ENCODE measurements around the gene RAD9A. TPM values are rescaled to one million over a fixed set of nuclear protein-coding genes. Genes with fewer than 3 reads are reported as not detected.

The RAD9A gene
- polyA plus RNA-seq, 3 donors = 3.7 to 31.7 (median 3.8) TPM

- H3K9me3 Mint-ChIP-seq = peaks cover 0 to 2% (median 0%) of the 10 kb centered on the region in 7 donors
- no peak overlapping the region for H3K4me2 ChIP-seq (replicated peaks; ENCODE audit: extremely low read depth, low read length, poor library complexity, severe bottlenecking)
- peak overlapping the region in 1 of 3 experiments; percentile 93 for H3K4me3 ChIP-seq (replicated peaks in 1 of 3; ENCODE audit: low read depth in 2 of 3, low read length in 3 of 3)
- H3K27ac ChIP-seq (ENCODE audit: low read depth in 1 of 2, low read length in 2 of 2) = no peak overlapping the region
- H3K9ac ChIP-seq (ENCODE audit: insufficient read depth, low read length, poor library complexity, severe bottlenecking) = no peak overlapping the region
- peaks cover 14% of the 10 kb centered on the region for H4K20me1 ChIP-seq (ENCODE audit: insufficient read depth, low read length)
- peak overlapping the region in 3 of 7 donors; percentile 10 to 20 (median 12) for H3K27ac Mint-ChIP-seq
- peaks cover 37 to 42% of the 10 kb centered on the region in 2 donors for H3K36me3 ChIP-seq (replicated peaks in 1 of 2; ENCODE audit: control insufficient read depth in 1 of 2, insufficient read depth in 2 of 2, low read length in 2 of 2)
- peaks cover 0 to 3% (median 0%) of the 10 kb centered on the region in 3 donors for H3K27me3 Mint-ChIP-seq (ENCODE audit: low read depth in 3 of 3)
- H3K79me2 ChIP-seq (ENCODE audit: insufficient read depth, low read length) = peaks cover 16% of the 10 kb centered on the region
- no peaks in the 10 kb centered on the region for H3K27me3 ChIP-seq (ENCODE audit: control insufficient read depth in 2 of 2, insufficient read depth in 2 of 2, low read length in 2 of 2)
- 93% methylated on average over 3 of the region's 11 CpGs for WGBS (ENCODE audit: insufficient coverage)
- H2AFZ ChIP-seq (ENCODE audit: insufficient read depth, low read depth, low read length, poor library complexity, severe bottlenecking) = no peak overlapping the region
- H3K36me3 Mint-ChIP-seq = peaks cover 29 to 47% of the 10 kb centered on the region in 2 donors
- no peak for TF ChIP-seq CTCF (IDR thresholded peaks at IDR 0.05)
- no peak for DNase-seq
- H3K4me1 ChIP-seq (ENCODE audit: control insufficient read depth in 1 of 2, insufficient read depth in 2 of 2, low read length in 2 of 2) = peaks cover 16 to 20% of the 10 kb centered on the region in 2 donors
- intact Hi-C loops (cut with micrococcal nuclease) = loop anchor here (2.0 to 5.0 kb wide), 4 partner anchors 35 to 78 kb away; partner anchors contain the start of genes CDK2AP2 (in 1 of the 2), PITPNM1 (in 1 of the 2), RAD9A (in 1 of the 2) and TMEM134 (in 1 of the 2)
- H3K4me1 Mint-ChIP-seq = peaks cover 16% of the 10 kb centered on the region
- no peak overlapping the region for H3K4me3 Mint-ChIP-seq
- H3K9me3 ChIP-seq (replicated peaks in 1 of 2; ENCODE audit: control insufficient read depth in 1 of 2, insufficient read depth in 1 of 2, low read length in 2 of 2) = no peaks in the 10 kb centered on the region
These were observed 37.9 kb downstream of the RAD9A start for GRCh38 chr11:67429722-67430121.

- Mint-ChIP-seq H3K36me3 (peaks cover 35 to 57% of the 10 kb centered on the region in 2 donors), H3K27me3 (ENCODE audit: low read depth in 3 of 3) (no peaks in the 10 kb centered on the region), H3K9me3 (peaks cover 0 to 2% (median 0%) of the 10 kb centered on the region in 7 donors), H3K27ac (peak overlapping the region in 3 of 7 donors; percentile 60 to 77 (median 76)), H3K4me1 (peaks cover 22% of the 10 kb centered on the region), H3K4me3 (no peak overlapping the region)
- H3K27ac ChIP-seq (ENCODE audit: low read depth in 1 of 2, low read length in 2 of 2) = no peak overlapping the region
- H3K36me3 ChIP-seq (replicated peaks in 1 of 2; ENCODE audit: control insufficient read depth in 1 of 2, insufficient read depth in 2 of 2, low read length in 2 of 2) = peaks cover 44 to 61% of the 10 kb centered on the region in 2 donors
- no peak overlapping the region for H2AFZ ChIP-seq (ENCODE audit: insufficient read depth, low read depth, low read length, poor library complexity, severe bottlenecking)
- H4K20me1 ChIP-seq (ENCODE audit: insufficient read depth, low read length) = peaks cover 33% of the 10 kb centered on the region
- H3K4me3 ChIP-seq (replicated peaks in 1 of 3; ENCODE audit: low read depth in 2 of 3, low read length in 3 of 3) = no peak overlapping the region
- intact Hi-C loops (cut with micrococcal nuclease) = no loop called here
- WGBS (ENCODE audit: insufficient coverage) = 94% methylated on average over 12 of the region's 24 CpGs
- DNase-seq = no peak
- H3K27me3 ChIP-seq (ENCODE audit: control insufficient read depth in 2 of 2, insufficient read depth in 2 of 2, low read length in 2 of 2) = no peaks in the 10 kb centered on the region
- peaks cover 16% of the 10 kb centered on the region for H3K79me2 ChIP-seq (ENCODE audit: insufficient read depth, low read length)
- H3K4me1 ChIP-seq (ENCODE audit: control insufficient read depth in 1 of 2, insufficient read depth in 2 of 2, low read length in 2 of 2) = peaks cover 21 to 24% of the 10 kb centered on the region in 2 donors
- no peak overlapping the region for H3K4me2 ChIP-seq (replicated peaks; ENCODE audit: extremely low read depth, low read length, poor library complexity, severe bottlenecking)
- no peaks in the 10 kb centered on the region for H3K9me3 ChIP-seq (replicated peaks in 1 of 2; ENCODE audit: control insufficient read depth in 1 of 2, insufficient read depth in 1 of 2, low read length in 2 of 2)
- TF ChIP-seq CTCF (IDR thresholded peaks at IDR 0.05) = no peak
- H3K9ac ChIP-seq (ENCODE audit: insufficient read depth, low read length, poor library complexity, severe bottlenecking) = no peak overlapping the region
These were observed 39.8 kb downstream of the RAD9A start for GRCh38 chr11:67431346-67432249.

All from CD14-positive monocyte (primary cell).